Activated CD8-positive, alpha-beta T cell treated with anti-CD3 and anti-CD28 coated beads for 36 hours (primary cell): ENCODE results near the gene SDCBP2. TPM values are rescaled to one million over a fixed set of nuclear protein-coding genes. Genes with fewer than 3 reads are reported as not detected.

Experiments
- ATAC-seq: fragments of 200-7000 bp; cut with Tn5 transposase; one replicate; pipeline ENCODE4 v1.10.0; 2021; ENCODE audit warnings: mild to moderate bottlenecking, moderate library complexity
- CTCF ChIA-PET: fragments of 350-600 bp; sonication (Branson Sonifier 250); formaldehyde crosslinking; loops from one replicate; lab custom pipeline; 2021; ENCODE audit warnings: antibody characterized with exemption; lab: Charles Lee
- POLR2A ChIA-PET: fragments of 350-600 bp; sonication (Branson Sonifier 250); formaldehyde crosslinking; loops from one replicate; lab custom pipeline; 2021; ENCODE audit warnings: antibody characterized with exemption; lab: Charles Lee
- DNase-seq: peaks from one replicate; pipeline ENCODE4 v3.0.0-alpha.2; 2020
- H3K27ac Mint-ChIP-seq: one replicate; pipeline ENCODE4 v1.8.0; 2021; ENCODE audit warnings: mild to moderate bottlenecking, mixed read lengths
- H3K27me3 Mint-ChIP-seq: one replicate; pipeline ENCODE4 v1.8.0; 2021; ENCODE audit warnings: mixed read lengths
- H3K36me3 Mint-ChIP-seq: one replicate; pipeline ENCODE4 v1.8.0; 2021; ENCODE audit warnings: low read depth, mixed read lengths
- H3K4me1 Mint-ChIP-seq: one replicate; pipeline ENCODE4 v1.8.0; 2021; ENCODE audit warnings: low read depth, mixed read lengths
- H3K4me3 Mint-ChIP-seq: one replicate; pipeline ENCODE4 v1.8.0; 2021; ENCODE audit warnings: mild to moderate bottlenecking, moderate library complexity, mixed read lengths
- H3K9me3 Mint-ChIP-seq: one replicate; pipeline ENCODE4 v1.8.0; 2021; ENCODE audit warnings: mixed read lengths
- CTCF ChIP-seq: fragments of 200-600 bp; IDR thresholded peaks from one replicate; pipeline ENCODE4 v1.8.0; 2022; ENCODE audit warnings: antibody characterized with exemption, mild to moderate bottlenecking
- intact Hi-C: fragments of 100-400 bp; cut with micrococcal nuclease; formaldehyde crosslinking; loops from one replicate; pipeline ENCODE4 v1.10.0; 2022
- total RNA-seq, 2 experiments: library from RNA; stranded (reverse); gene quantifications; one replicate each; pipeline ENCODE4 v1.2.3, GENCODE V29; 2021

SDCBP2 gene
- total RNA-seq, 2 experiments from 2014 or later, result 3.0 to 3.7 TPM

- intact Hi-C loops, result no loop called here
- no peak for ATAC-seq
- ChIA-PET POLR2A (interaction anchor here (1.5 kb wide), 1 partner anchor 8 kb away, joined by 4 read pairs; no protein-coding TSS in a partner anchor), CTCF (interaction anchor here (1.0 to 3.1 kb wide), 6 partner anchors 8 to 139 kb away, joined by 3 to 12 read pairs (median 4); partner anchors contain the start of gene SNPH)
- DNase-seq, result no peak
- Mint-ChIP-seq H3K27ac (no peak overlapping the region), H3K4me1 (peaks cover 25% of the 10 kb centered on the region), H3K9me3 (no peaks in the 10 kb centered on the region), H3K36me3 (peaks cover 6% of the 10 kb centered on the region), H3K27me3 (no peaks in the 10 kb centered on the region), H3K4me3 (no peak overlapping the region)
- TF ChIP-seq CTCF, result no peak
These were observed 30.8 kb downstream of the SDCBP2 start for GRCh38 chr20:1298166-1298565.

- Mint-ChIP-seq H3K4me3 (no peak overlapping the region), H3K36me3 (peaks cover 6% of the 10 kb centered on the region), H3K4me1 (peaks cover 32% of the 10 kb centered on the region), H3K9me3 (no peaks in the 10 kb centered on the region), H3K27ac (no peak overlapping the region), H3K27me3 (no peaks in the 10 kb centered on the region)
- DNase-seq (no peak), ATAC-seq (no peak)
- intact Hi-C loops, result no loop called here
- TF ChIP-seq CTCF, result no peak
- POLR2A ChIA-PET, result interaction anchor here (1.1 kb wide), 1 partner anchor 16 kb away, joined by 4 read pairs; no protein-coding TSS in a partner anchor
- CTCF ChIA-PET, result interaction anchor here (1.1 to 2.4 kb wide), 4 partner anchors 8 to 31 kb away, joined by 3 to 12 read pairs (median 3); partner anchors contain the start of gene SNPH
These were observed 31.5 kb downstream of the SDCBP2 start for GRCh38 chr20:1297486-1297885.

- POLR2A ChIA-PET, result interaction anchor here (1.1 kb wide), 1 partner anchor 16 kb away, joined by 4 read pairs; no protein-coding TSS in a partner anchor
- Mint-ChIP-seq H3K27me3 (no peaks in the 10 kb centered on the region), H3K27ac (no peak overlapping the region)
These were observed 32.0 kb downstream of the SDCBP2 start for GRCh38 chr20:1296922-1297321.

GRCh38 chr20:1296117-1296610 lies 32.8 kb downstream of the SDCBP2 start:
- Mint-ChIP-seq H3K27ac (no peak overlapping the region), H3K27me3 (no peaks in the 10 kb centered on the region), H3K4me3 (no peak overlapping the region), H3K36me3 (peaks cover 6% of the 10 kb centered on the region), H3K4me1 (peaks cover 40% of the 10 kb centered on the region), H3K9me3 (no peaks in the 10 kb centered on the region)
- POLR2A ChIA-PET, result no interaction called here
- CTCF ChIA-PET, result interaction anchor here (1.5 kb wide), 1 partner anchor 9 kb away, joined by 3 read pairs; no protein-coding TSS in a partner anchor
- intact Hi-C loops, result no loop called here
- no peak for TF ChIP-seq CTCF
- ATAC-seq, result no peak
- no peak for DNase-seq

More at GRCh38 chr20:1296922-1297321, 32.0 kb downstream of the SDCBP2 start:
- DNase-seq (no peak), ATAC-seq (no peak)
- peaks cover 36% of the 10 kb centered on the region for H3K4me1 Mint-ChIP-seq
- peaks cover 6% of the 10 kb centered on the region for H3K36me3 Mint-ChIP-seq
- CTCF ChIA-PET, result interaction anchor here (1.5 kb wide), 1 partner anchor 9 kb away, joined by 3 read pairs; no protein-coding TSS in a partner anchor
- TF ChIP-seq CTCF, result no peak
- H3K9me3 Mint-ChIP-seq, result no peaks in the 10 kb centered on the region
- intact Hi-C loops, result no loop called here
- H3K4me3 Mint-ChIP-seq, result no peak overlapping the region

GRCh38 chr20:1295276-1295930 lies 33.5 kb downstream of the SDCBP2 start:
- Mint-ChIP-seq H3K27ac (no peak overlapping the region), H3K27me3 (no peaks in the 10 kb centered on the region), H3K9me3 (no peaks in the 10 kb centered on the region), H3K4me1 (peaks cover 38% of the 10 kb centered on the region), H3K4me3 (no peak overlapping the region), H3K36me3 (peaks cover 4% of the 10 kb centered on the region)
- ATAC-seq (no peak), DNase-seq (no peak)
- intact Hi-C loops, result no loop called here
- ChIA-PET CTCF (no interaction called here), POLR2A (no interaction called here)
- TF ChIP-seq CTCF, result no peak
